Measurements from ENCODE around the gene VSX2. TPM values are rescaled to one million over a fixed set of nuclear protein-coding genes. Genes with fewer than 3 reads are reported as not detected.
A peak's percentile ranks its signal among the peaks of the same experiment; 100 is the strongest.
"Not testable (repeated sequence)": the region's sequence is repeated elsewhere in the genome, so short reads cannot be mapped to it uniquely, and the experiment has no call there.

VSX2 gene
- total RNA-seq, 1 experiment from 2014 or later, result not detected

- DNase-seq (ENCODE audit: low read depth), result no peak
- in situ Hi-C loops (cut with HindIII; ENCODE audit: low pct_unique_long_range_greater_than_20kb, low sequenced_read_pairs), result no loop called here
These were observed 10.5 kb downstream of the VSX2 start for GRCh38 chr14:74249433-74250375.

- in situ Hi-C loops (cut with HindIII; ENCODE audit: low pct_unique_long_range_greater_than_20kb, low sequenced_read_pairs), result no loop called here
These were observed 16.0 kb downstream of the VSX2 start for GRCh38 chr14:74255281-74255680.

GRCh38 chr14:74257078-74257940 lies 18.1 kb downstream of the VSX2 start:
- no peak for DNase-seq (ENCODE audit: low read depth)
- in situ Hi-C loops (cut with HindIII; ENCODE audit: low pct_unique_long_range_greater_than_20kb, low sequenced_read_pairs), result no loop called here

More at GRCh38 chr14:74255281-74255680, 16.0 kb downstream of the VSX2 start:
- no peak for DNase-seq (ENCODE audit: low read depth)

GRCh38 chr14:74257941-74258763 lies 18.9 kb downstream of the VSX2 start:
- no peak for DNase-seq (ENCODE audit: low read depth)
- in situ Hi-C loops (cut with HindIII; ENCODE audit: low pct_unique_long_range_greater_than_20kb, low sequenced_read_pairs), result no loop called here

GRCh38 chr14:74258764-74259035 lies 19.5 kb downstream of the VSX2 start:
- in situ Hi-C loops (cut with HindIII; ENCODE audit: low pct_unique_long_range_greater_than_20kb, low sequenced_read_pairs), result no loop called here
- no peak for DNase-seq (ENCODE audit: low read depth)

- in situ Hi-C loops (cut with HindIII; ENCODE audit: low pct_unique_long_range_greater_than_20kb, low sequenced_read_pairs), result no loop called here
- no peak for DNase-seq (ENCODE audit: low read depth)
These were observed 20.3 kb downstream of the VSX2 start for GRCh38 chr14:74259513-74259912.

GRCh38 chr14:74260525-74261233 lies 21.4 kb downstream of the VSX2 start:
- in situ Hi-C loops (cut with HindIII; ENCODE audit: low pct_unique_long_range_greater_than_20kb, low sequenced_read_pairs), result no loop called here

GRCh38 chr14:74261288-74261687 lies 22.0 kb downstream of the VSX2 start:
- DNase-seq (ENCODE audit: low read depth), result no peak
- in situ Hi-C loops (cut with HindIII; ENCODE audit: low pct_unique_long_range_greater_than_20kb, low sequenced_read_pairs), result no loop called here

More at GRCh38 chr14:74260525-74261233, 21.4 kb downstream of the VSX2 start:
- no peak for DNase-seq (ENCODE audit: low read depth)

- in situ Hi-C loops (cut with HindIII; ENCODE audit: low pct_unique_long_range_greater_than_20kb, low sequenced_read_pairs), result no loop called here
These were observed 22.8 kb downstream of the VSX2 start for GRCh38 chr14:74262076-74262475.

GRCh38 chr14:74263181-74263580 lies 23.9 kb downstream of the VSX2 start:
- in situ Hi-C loops (cut with HindIII; ENCODE audit: low pct_unique_long_range_greater_than_20kb, low sequenced_read_pairs), result no loop called here
- DNase-seq (ENCODE audit: low read depth), result no peak

More at GRCh38 chr14:74262076-74262475, 22.8 kb downstream of the VSX2 start:
- no peak for DNase-seq (ENCODE audit: low read depth)

- DNase-seq (ENCODE audit: low read depth), result no peak
- in situ Hi-C loops (cut with HindIII; ENCODE audit: low pct_unique_long_range_greater_than_20kb, low sequenced_read_pairs), result no loop called here
These were observed 24.7 kb downstream of the VSX2 start for GRCh38 chr14:74263921-74264320.

GRCh38 chr14:74265301-74265965 lies 26.2 kb downstream of the VSX2 start:
- no peak for DNase-seq (ENCODE audit: low read depth)
- in situ Hi-C loops (cut with HindIII; ENCODE audit: low pct_unique_long_range_greater_than_20kb, low sequenced_read_pairs), result no loop called here

- no peak for DNase-seq (ENCODE audit: low read depth)
These were observed 28.3 kb downstream of the VSX2 start for GRCh38 chr14:74267588-74267987.

GRCh38 chr14:74270382-74271177 lies 31.3 kb downstream of the VSX2 start:
- in situ Hi-C loops (cut with HindIII; ENCODE audit: low pct_unique_long_range_greater_than_20kb, low sequenced_read_pairs), result not testable (repeated sequence)
- peak; percentile 18 for DNase-seq (ENCODE audit: low read depth)

More at GRCh38 chr14:74267588-74267987, 28.3 kb downstream of the VSX2 start:
- in situ Hi-C loops (cut with HindIII; ENCODE audit: low pct_unique_long_range_greater_than_20kb, low sequenced_read_pairs), result no loop called here

GRCh38 chr14:74271365-74271764 lies 32.1 kb downstream of the VSX2 start:
- DNase-seq (ENCODE audit: low read depth), result no peak
- in situ Hi-C loops (cut with HindIII; ENCODE audit: low pct_unique_long_range_greater_than_20kb, low sequenced_read_pairs), result no loop called here

GRCh38 chr14:74275241-74275841 lies 36.1 kb downstream of the VSX2 start:
- no peak for DNase-seq (ENCODE audit: low read depth)
- in situ Hi-C loops (cut with HindIII; ENCODE audit: low pct_unique_long_range_greater_than_20kb, low sequenced_read_pairs), result no loop called here
